ENCODE data around the gene FRMD4A. TPM values are rescaled to one million over a fixed set of nuclear protein-coding genes. Genes with fewer than 3 reads are reported as not detected.

The FRMD4A gene
- total RNA-seq, 4 donors from 2014 or later = 27.5 to 40.4 (median 33.0) TPM

DNA sequence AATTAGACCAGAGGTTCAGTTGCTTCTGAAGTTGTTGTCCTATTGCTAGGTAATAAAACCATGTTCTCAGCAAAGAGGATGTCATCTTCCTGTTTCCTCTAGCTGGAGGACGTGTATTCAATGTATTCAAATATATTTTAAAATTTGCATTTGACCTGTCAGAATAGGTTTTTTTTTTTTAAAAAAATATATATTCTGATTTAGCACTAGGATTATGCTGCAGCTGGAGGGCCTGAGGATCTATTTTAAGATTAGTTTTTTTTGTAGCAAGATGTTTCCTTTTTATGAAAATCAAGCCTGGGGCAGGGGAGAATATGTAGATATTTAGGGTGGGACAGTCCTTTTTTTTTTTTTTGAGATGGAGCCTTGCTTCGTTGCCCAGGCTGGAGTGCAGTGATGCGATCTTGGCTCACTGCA lies 337.0 kb downstream of the FRMD4A start:
- 34% methylated on average over 3 of the region's 3 CpGs for WGBS, 2 donors
- no peak overlapping the region for H3K4me3 ChIP-seq (ENCODE audit: low read depth, poor library complexity, severe bottlenecking)
- TF ChIP-seq POLR2A (IDR thresholded peaks at IDR 0.05) = no peak
- TF ChIP-seq, protein P1, sequence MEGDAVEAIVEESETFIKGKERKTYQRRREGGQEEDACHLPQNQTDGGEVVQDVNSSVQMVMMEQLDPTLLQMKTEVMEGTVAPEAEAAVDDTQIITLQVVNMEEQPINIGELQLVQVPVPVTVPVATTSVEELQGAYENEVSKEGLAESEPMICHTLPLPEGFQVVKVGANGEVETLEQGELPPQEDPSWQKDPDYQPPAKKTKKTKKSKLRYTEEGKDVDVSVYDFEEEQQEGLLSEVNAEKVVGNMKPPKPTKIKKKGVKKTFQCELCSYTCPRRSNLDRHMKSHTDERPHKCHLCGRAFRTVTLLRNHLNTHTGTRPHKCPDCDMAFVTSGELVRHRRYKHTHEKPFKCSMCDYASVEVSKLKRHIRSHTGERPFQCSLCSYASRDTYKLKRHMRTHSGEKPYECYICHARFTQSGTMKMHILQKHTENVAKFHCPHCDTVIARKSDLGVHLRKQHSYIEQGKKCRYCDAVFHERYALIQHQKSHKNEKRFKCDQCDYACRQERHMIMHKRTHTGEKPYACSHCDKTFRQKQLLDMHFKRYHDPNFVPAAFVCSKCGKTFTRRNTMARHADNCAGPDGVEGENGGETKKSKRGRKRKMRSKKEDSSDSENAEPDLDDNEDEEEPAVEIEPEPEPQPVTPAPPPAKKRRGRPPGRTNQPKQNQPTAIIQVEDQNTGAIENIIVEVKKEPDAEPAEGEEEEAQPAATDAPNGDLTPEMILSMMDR (IDR thresholded peaks at IDR 0.05) = no peak
- no peak for DNase-seq (ENCODE audit: low spot score in 2 of 2)
- intact Hi-C loops (cut with DNase I; ENCODE audit: low total_unique reads) = no loop called here

DNA sequence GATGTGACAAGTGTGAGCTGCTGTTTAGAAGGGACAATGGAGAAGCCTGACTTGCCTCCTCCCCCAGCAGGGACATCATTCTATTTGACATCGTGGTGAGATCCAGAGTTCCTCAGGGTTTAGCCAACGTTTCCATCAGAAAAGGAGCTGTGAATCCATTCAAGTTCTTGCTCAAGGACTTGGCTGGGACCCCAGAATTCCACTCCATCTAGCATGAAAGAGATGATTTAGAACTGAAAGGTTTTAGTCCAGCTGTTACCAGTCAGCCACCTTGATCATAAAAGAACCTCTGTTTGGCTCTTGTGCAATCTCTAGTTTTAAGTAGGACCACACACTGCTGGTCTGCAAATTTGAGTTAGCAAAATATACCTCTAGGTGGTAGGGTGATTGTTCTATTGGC lies 337.6 kb downstream of the FRMD4A start:
- no peak overlapping the region for H3K4me3 ChIP-seq (ENCODE audit: low read depth, poor library complexity, severe bottlenecking)
- WGBS, 2 donors = 7 to 18% methylated on average over 2 of the region's 2 CpGs
- no peak for DNase-seq (ENCODE audit: low spot score in 2 of 2)
- no peak for TF ChIP-seq POLR2A (IDR thresholded peaks at IDR 0.05)
- TF ChIP-seq, protein P1 (IDR thresholded peaks at IDR 0.05) = no peak
- intact Hi-C loops (cut with DNase I; ENCODE audit: low total_unique reads) = no loop called here

DNA sequence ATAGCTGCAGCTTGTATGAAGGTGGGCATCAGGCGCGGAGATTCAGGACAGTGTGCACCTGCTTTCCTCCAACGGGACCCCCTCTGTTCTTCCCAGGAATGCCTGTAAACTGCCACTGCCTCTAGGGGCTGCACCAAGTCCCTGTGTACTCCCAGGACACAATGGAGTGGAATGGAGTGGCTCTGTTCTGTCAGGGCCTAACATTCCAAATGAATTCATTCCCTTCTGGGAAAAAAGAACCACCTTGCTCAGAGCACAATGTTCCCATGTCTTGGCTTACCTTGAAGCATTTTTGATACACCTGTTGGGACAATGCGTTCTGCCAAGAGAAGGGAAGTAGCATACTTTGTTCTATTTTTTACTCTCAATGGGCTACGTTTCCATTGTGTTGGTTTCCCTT lies 339.4 kb downstream of the FRMD4A start:
- no peak for TF ChIP-seq POLR2A (IDR thresholded peaks at IDR 0.05)
- TF ChIP-seq, protein P1 (IDR thresholded peaks at IDR 0.05) = no peak
- no peak overlapping the region for H3K4me3 ChIP-seq (ENCODE audit: low read depth, poor library complexity, severe bottlenecking)
- DNase-seq (ENCODE audit: low spot score in 2 of 2) = no peak
- intact Hi-C loops (cut with DNase I; ENCODE audit: low total_unique reads) = no loop called here
- WGBS, 2 donors = 47 to 49% methylated on average over 5 of the region's 5 CpGs

DNA sequence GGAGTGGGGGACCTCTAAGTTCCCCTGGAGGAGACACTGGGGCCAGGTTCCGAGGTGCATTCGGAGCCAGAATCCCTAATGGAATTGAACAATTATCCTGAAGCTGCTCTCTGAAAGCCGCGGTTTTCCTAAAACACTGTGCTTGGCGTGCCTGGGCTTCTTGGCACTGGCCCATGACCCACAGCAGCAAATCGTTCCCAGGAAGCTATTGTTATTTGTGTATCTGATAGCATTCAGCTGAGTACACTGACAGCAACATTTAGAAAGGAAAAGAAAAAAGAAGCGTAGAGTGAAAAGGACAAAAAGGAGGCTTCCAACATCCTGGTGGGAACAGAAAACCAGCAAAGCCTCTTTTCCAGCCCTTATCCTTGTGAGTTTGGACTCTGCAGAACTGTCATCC lies 339.8 kb downstream of the FRMD4A start:
- intact Hi-C loops (cut with DNase I; ENCODE audit: low total_unique reads) = no loop called here
- no peak for DNase-seq (ENCODE audit: low spot score in 2 of 2)
- H3K4me3 ChIP-seq (ENCODE audit: low read depth, poor library complexity, severe bottlenecking) = no peak overlapping the region
- WGBS, 2 donors = 38 to 40% methylated on average over 7 of the region's 7 CpGs
- TF ChIP-seq POLR2A (IDR thresholded peaks at IDR 0.05) = no peak
- TF ChIP-seq, protein P1 (IDR thresholded peaks at IDR 0.05) = no peak

DNA sequence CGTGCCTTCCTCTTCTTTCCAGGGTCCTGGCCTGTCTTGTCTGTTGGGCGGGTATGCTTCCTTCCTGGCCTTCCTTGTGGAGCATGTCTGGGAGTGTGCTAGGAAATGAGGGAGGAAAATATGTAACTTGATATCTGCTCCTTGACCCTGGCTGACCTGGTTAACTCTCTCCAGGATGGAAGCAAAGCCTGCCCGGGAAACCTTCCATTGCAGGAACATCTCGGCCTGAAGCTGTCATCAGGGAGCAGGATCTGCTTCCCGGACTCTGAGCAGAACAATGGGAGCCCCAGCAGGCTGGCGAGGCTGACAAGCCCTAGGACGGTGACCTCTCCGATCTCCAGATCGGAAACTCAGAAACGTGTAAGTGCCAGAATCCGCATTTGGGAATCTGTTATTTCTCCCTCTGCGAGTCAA lies 340.3 kb downstream of the FRMD4A start:
- DNase-seq (ENCODE audit: low spot score in 2 of 2) = no peak
- intact Hi-C loops (cut with DNase I; ENCODE audit: low total_unique reads) = no loop called here
- WGBS, 2 donors = 42 to 47% methylated on average over 12 of the region's 12 CpGs
- no peak overlapping the region for H3K4me3 ChIP-seq (ENCODE audit: low read depth, poor library complexity, severe bottlenecking)
- TF ChIP-seq, protein P1 (IDR thresholded peaks at IDR 0.05) = no peak
- no peak for TF ChIP-seq POLR2A (IDR thresholded peaks at IDR 0.05)

DNA sequence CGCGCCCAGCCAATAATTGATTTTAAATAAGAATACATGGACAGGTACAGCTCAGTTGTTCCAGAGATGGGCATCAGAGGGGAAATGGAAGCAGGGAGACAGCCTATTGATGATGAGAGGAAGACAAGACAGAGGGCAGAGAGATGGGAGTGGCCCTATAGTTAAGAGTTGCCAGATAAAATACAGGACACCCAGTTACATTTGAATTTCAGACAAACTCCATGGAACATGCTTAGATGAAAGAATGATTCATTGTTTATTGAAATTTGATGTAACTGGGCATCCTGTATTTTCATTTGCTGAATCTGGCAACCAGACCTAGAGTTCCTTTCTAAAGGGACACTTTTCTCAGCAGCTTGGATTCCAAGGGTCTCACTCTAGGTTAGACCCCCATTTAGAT lies 341.1 kb downstream of the FRMD4A start:
- TF ChIP-seq, protein P1 (IDR thresholded peaks at IDR 0.05) = no peak
- intact Hi-C loops (cut with DNase I; ENCODE audit: low total_unique reads) = no loop called here

More for the DNA sequence above, 341.1 kb downstream of the FRMD4A start:
- DNase-seq (ENCODE audit: low spot score in 2 of 2) = no peak
- 97 to 100% methylated on average over 2 of the region's 2 CpGs for WGBS, 2 donors
- H3K4me3 ChIP-seq (ENCODE audit: low read depth, poor library complexity, severe bottlenecking) = no peak overlapping the region
